Measurements from ENCODE around the gene RHOBTB3.

The RHOBTB3 gene

GRCh38 chr5:95838001-95838520 is 106.9 kb downstream of the RHOBTB3 start:
- in situ Hi-C loops (cut with MboI; ENCODE audit: low sequenced_read_pairs) = loop anchor here (25.0 kb wide), 1 partner anchor 551 kb away; the partner anchor contains the start of gene MCTP1

DNA sequence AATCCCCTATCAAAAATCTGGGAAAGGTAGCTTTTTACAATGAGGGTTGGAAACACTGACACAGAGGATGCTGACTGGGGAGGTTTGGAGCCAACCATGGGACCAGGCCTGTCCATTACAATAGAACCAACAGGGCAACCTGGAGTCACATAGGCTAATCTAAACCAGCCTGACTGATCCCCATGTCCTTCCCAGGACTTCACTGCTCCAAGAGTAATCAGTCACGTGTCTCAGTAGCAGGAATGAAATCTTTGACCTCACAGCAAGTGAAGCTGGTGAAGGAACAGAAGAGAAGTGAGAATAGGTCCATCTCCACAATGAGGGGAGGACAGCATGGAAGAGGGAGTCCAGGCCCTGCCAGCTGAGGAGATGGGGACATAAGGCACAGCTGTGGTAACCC is 107.4 kb downstream of the RHOBTB3 start:
- in situ Hi-C loops (cut with MboI; ENCODE audit: low sequenced_read_pairs) = loop anchor here (25.0 kb wide), 1 partner anchor 551 kb away; the partner anchor contains the start of gene MCTP1

GRCh38 chr5:95839658-95840057 is 108.5 kb downstream of the RHOBTB3 start:
- in situ Hi-C loops (cut with MboI; ENCODE audit: low sequenced_read_pairs) = loop anchor here (5.0 to 25.0 kb wide), 3 partner anchors 62 to 552 kb away; partner anchors contain the start of gene MCTP1

- in situ Hi-C loops (cut with MboI; ENCODE audit: low sequenced_read_pairs) = loop anchor here (5.0 to 25.0 kb wide), 3 partner anchors 64 to 554 kb away; partner anchors contain the start of gene MCTP1
These were observed 110.0 kb downstream of the RHOBTB3 start for GRCh38 chr5:95840956-95841705.

DNA sequence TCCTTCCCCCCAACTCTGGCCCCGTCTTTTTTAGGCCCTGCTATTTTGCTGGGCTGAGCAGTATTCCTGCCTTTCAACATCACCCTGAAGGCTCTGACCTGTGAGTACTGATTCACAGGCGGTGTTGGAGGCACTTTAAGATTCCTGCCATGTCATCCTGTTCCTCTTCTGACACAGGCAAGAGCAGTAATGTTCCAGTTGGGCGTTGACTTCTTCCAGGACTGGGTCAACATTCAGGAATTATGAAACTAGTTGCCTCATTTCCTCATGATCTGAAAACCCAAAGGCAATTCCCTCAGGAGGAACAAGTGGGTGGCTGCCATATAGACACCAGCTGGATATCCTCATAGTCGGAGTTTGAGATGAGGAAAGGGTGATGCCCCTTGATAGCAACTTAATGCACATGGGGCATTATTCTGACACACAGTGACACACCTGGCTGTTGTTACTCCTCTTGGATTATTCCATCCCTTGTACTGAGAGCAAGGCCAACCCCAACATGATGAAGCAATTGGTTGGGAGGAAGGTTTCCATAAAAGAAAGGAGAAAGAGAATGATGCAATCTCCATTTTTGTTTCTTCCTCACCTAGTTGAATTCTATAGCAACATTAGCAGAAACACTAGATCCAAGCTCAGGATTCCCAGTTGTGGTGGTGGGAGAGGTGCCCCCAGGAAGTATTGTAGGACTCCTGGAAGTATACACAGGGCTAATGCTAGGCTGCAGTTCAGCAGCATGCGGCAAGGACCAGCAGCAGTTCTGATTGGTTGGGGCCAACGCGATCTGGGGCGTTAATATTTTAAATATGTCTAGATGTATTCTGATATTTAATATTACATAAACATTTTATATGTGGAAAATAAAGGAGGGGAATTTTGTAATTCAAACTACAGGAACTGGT is 111.0 kb downstream of the RHOBTB3 start:
- in situ Hi-C loops (cut with MboI; ENCODE audit: low sequenced_read_pairs) = loop anchor here (5.0 to 25.0 kb wide), 3 partner anchors 65 to 555 kb away; partner anchors contain the start of gene MCTP1

- in situ Hi-C loops (cut with MboI; ENCODE audit: low sequenced_read_pairs) = loop anchor here (5.0 to 25.0 kb wide), 3 partner anchors 66 to 556 kb away; partner anchors contain the start of gene MCTP1
These were observed 111.9 kb downstream of the RHOBTB3 start for GRCh38 chr5:95842854-95843544.

DNA sequence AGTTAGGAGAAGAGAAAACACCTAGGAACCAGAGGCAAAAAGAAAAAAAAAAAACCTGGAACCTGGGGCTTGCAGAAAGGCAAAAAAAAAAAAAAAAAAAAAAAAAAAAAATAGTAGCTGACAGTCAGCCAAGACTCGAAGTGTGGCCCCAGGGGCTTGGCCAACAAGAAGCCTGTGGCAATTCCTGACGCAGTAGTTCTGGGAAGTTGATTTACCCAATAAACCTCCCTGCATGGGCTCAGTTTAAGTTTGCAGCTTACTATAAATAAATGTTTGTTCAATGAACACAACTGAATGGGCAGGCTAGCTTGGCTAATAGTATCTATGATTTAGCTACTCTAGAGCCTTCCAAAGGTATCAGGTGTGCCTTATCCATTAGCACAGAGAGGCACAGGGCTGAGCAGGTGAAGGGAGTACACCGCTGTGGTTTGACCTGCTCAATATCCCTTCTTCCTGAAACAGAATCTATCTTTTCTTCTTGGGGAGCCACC is 112.6 kb downstream of the RHOBTB3 start:
- in situ Hi-C loops (cut with MboI; ENCODE audit: low sequenced_read_pairs) = loop anchor here (5.0 to 25.0 kb wide), 3 partner anchors 66 to 556 kb away; partner anchors contain the start of gene MCTP1

DNA sequence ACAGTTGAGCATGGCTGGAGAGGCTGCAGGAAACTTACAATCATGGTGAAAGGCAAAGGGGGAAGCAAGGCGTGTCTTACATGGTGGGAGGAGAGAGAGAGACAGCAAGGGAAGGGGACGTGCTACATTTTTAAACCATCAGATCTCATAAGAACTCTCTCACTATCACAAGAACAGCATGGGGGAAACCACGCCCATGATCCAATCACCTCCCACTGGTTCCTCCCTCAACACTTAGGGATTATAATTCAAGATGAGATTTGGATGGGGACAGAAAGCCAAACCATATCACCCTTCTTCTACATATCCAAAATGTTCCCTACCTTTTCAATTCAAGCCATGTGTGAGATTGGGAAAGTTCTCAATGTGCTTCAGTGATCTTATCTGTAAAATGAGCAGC is 114.3 kb downstream of the RHOBTB3 start:
- in situ Hi-C loops (cut with MboI; ENCODE audit: low sequenced_read_pairs) = loop anchor here (10.0 to 25.0 kb wide), 2 partner anchors 181 to 558 kb away; partner anchors contain the start of gene MCTP1
